HFF-Myc (cell line): ENCODE data around the gene NDUFB10.

Source experiments
- DNase-seq: peaks from one replicate; pipeline ENCODE4 v3.0.0-alpha.2; 2011; ENCODE audit warnings: low read depth; ENCODE audit errors: extremely low read depth
- H3K4me3 ChIP-seq: replicated peaks from 2 replicates; pipeline ENCODE4 v1.5.1; 2011; ENCODE audit warnings: low read depth, mild to moderate bottlenecking, control low read depth, low read length
- CTCF ChIP-seq: IDR thresholded peaks from 2 replicates; pipeline ENCODE4 v1.5.1; 2012; ENCODE audit warnings: mild to moderate bottlenecking, low read depth, low read length, control low read depth; ENCODE audit errors: missing control alignments

Gene NDUFB10

GRCh38 chr16:1974157-1975070, 15.1 kb downstream of the NDUFB10 start:
- no peak for DNase-seq
- TF ChIP-seq CTCF = no peak
- no peak overlapping the region for H3K4me3 ChIP-seq

- no peak overlapping the region for H3K4me3 ChIP-seq
- no peak for DNase-seq
- TF ChIP-seq CTCF = no peak
Measured at GRCh38 chr16:1975432-1976215, 16.3 kb downstream of the NDUFB10 start.

- no peak overlapping the region for H3K4me3 ChIP-seq
- no peak for DNase-seq
- no peak for TF ChIP-seq CTCF
Measured at GRCh38 chr16:1976216-1976520, 16.8 kb downstream of the NDUFB10 start.

GRCh38 chr16:1976951-1977874, 17.9 kb downstream of the NDUFB10 start:
- no peak for TF ChIP-seq CTCF
- no peak for DNase-seq
- H3K4me3 ChIP-seq = no peak overlapping the region

- DNase-seq = no peak
- no peak overlapping the region for H3K4me3 ChIP-seq
- TF ChIP-seq CTCF = no peak
Measured at GRCh38 chr16:1977875-1978268, 18.5 kb downstream of the NDUFB10 start.

- TF ChIP-seq CTCF = no peak
- H3K4me3 ChIP-seq = no peak overlapping the region
- DNase-seq = no peak
Measured at GRCh38 chr16:1978476-1979120, 19.3 kb downstream of the NDUFB10 start.
